Astrocyte (in vitro differentiated cells and primary cell): Measurements from ENCODE around the gene UNC5A.

ENCODE experiments used
- CTCF ChIP-seq: IDR thresholded peaks from 2 replicates; pipeline ENCODE4 v1.5.1; 2011; ENCODE audit warnings: low read depth, mild to moderate bottlenecking, inconsistent platforms, low read length, moderate library complexity; ENCODE audit not compliant: insufficient read depth
- EZH2 ChIP-seq: IDR thresholded peaks from 2 replicates; pipeline ENCODE4 v1.6.1; 2012; ENCODE audit warnings: mild to moderate bottlenecking, low read length, inconsistent platforms; ENCODE audit not compliant: insufficient read depth

DNA sequence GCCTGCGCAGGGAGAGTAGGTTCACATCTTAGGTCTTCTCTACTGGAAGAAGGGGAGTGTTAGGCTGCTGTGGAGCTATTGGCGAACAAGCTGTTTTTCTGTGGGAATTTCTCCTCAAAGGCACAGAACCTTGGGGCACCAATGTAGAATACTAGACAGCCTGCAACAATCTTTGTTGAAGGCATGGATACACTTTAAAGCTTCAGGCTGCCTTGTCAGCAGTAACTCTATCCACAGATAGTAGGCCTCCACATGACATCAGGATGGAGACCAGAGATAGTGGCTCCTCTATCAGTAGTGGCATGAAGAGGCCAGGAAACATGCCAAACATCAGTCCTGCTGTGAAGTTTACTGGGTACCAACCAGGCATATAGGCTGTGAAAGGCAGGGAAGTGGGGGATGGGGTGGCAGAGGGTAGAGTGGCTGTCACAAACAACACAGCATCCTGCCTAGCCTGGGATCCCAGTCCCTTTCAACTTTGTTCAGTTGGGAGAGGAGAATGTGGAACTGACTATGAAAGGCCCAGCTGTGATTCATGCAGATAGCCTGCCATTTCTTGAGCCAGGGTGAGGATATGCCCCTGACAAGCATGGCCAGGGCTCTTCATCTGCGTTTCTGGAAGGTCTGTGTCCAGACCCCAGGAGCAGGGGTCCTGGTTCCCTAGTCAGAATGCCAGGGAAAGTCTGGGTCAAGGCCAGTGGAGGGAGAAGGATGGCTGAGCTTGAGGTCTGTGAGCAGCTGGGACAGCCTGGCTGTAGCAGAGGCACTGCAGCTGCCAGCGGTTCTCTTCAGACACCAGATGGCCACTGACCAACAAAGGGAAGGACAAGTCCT is 89.8 kb downstream of the UNC5A start:
- TF ChIP-seq CTCF, result no peak
- no peak for TF ChIP-seq EZH2
